Measurements from ENCODE around the gene RIMS1. TPM values are rescaled to one million over a fixed set of nuclear protein-coding genes. Genes with fewer than 3 reads are reported as not detected.

Gene RIMS1
- total RNA-seq, 3 donors from 2014 or later (not counting 1 experiment from before 2014, with no cell fraction given) = not detected

GRCh38 chr6:72130327-72130726 is 244.0 kb downstream of the RIMS1 start:
- H3K4me3 Mint-ChIP-seq = no peak overlapping the region
- H3K9me3 ChIP-seq (ENCODE audit: control insufficient read depth, insufficient read depth, low read length) = peaks cover 7% of the 10 kb centered on the region
- no peaks in the 10 kb centered on the region for H3K36me3 Mint-ChIP-seq
- WGBS (ENCODE audit: insufficient coverage) = 68% methylated on average over 2 of the region's 2 CpGs
- no peaks in the 10 kb centered on the region for H3K4me1 Mint-ChIP-seq
- intact Hi-C loops (cut with micrococcal nuclease) = no loop called here
- H3K27me3 ChIP-seq (ENCODE audit: control insufficient read depth, insufficient read depth, low read length) = no peaks in the 10 kb centered on the region
- H3K27me3 Mint-ChIP-seq (ENCODE audit: low read depth in 2 of 2) = no peaks in the 10 kb centered on the region
- H3K27ac ChIP-seq (ENCODE audit: low read length) = no peak overlapping the region
- H3K27ac Mint-ChIP-seq = no peak overlapping the region
- ATAC-seq = no peak
- no peak overlapping the region for H3K4me3 ChIP-seq (ENCODE audit: low read length)
- H3K9me3 Mint-ChIP-seq = no peaks in the 10 kb centered on the region
- no peak for DNase-seq
- TF ChIP-seq CTCF (IDR thresholded peaks at IDR 0.05) = no peak
- no peaks in the 10 kb centered on the region for H3K4me1 ChIP-seq (ENCODE audit: control insufficient read depth, insufficient read depth, low read length)
- H3K36me3 ChIP-seq (ENCODE audit: control insufficient read depth, insufficient read depth, low read length) = no peaks in the 10 kb centered on the region

GRCh38 chr6:72132427-72132826 is 246.1 kb downstream of the RIMS1 start:
- Mint-ChIP-seq H3K36me3 (no peaks in the 10 kb centered on the region), H3K27me3 (ENCODE audit: low read depth in 2 of 2) (no peaks in the 10 kb centered on the region), H3K9me3 (no peaks in the 10 kb centered on the region), H3K4me3 (no peak overlapping the region), H3K27ac (no peak overlapping the region), H3K4me1 (no peaks in the 10 kb centered on the region)
- ATAC-seq = no peak
- WGBS (ENCODE audit: insufficient coverage) = no CpG with 5 or more reads among the region's 1 CpG
- DNase-seq = no peak
- Histone ChIP-seq H3K27ac (ENCODE audit: low read length) (no peak overlapping the region), H3K4me1 (ENCODE audit: control insufficient read depth, insufficient read depth, low read length) (no peaks in the 10 kb centered on the region), H3K36me3 (ENCODE audit: control insufficient read depth, insufficient read depth, low read length) (no peaks in the 10 kb centered on the region), H3K27me3 (ENCODE audit: control insufficient read depth, insufficient read depth, low read length) (no peaks in the 10 kb centered on the region), H3K9me3 (ENCODE audit: control insufficient read depth, insufficient read depth, low read length) (no peaks in the 10 kb centered on the region), H3K4me3 (ENCODE audit: low read length) (no peak overlapping the region)
- TF ChIP-seq CTCF (IDR thresholded peaks at IDR 0.05) = no peak
- intact Hi-C loops (cut with micrococcal nuclease) = no loop called here

GRCh38 chr6:72132851-72133250 is 246.5 kb downstream of the RIMS1 start:
- no peak for TF ChIP-seq CTCF (IDR thresholded peaks at IDR 0.05)
- Histone ChIP-seq H3K27me3 (ENCODE audit: control insufficient read depth, insufficient read depth, low read length) (no peaks in the 10 kb centered on the region), H3K4me1 (ENCODE audit: control insufficient read depth, insufficient read depth, low read length) (no peaks in the 10 kb centered on the region), H3K36me3 (ENCODE audit: control insufficient read depth, insufficient read depth, low read length) (no peaks in the 10 kb centered on the region), H3K27ac (ENCODE audit: low read length) (no peak overlapping the region), H3K9me3 (ENCODE audit: control insufficient read depth, insufficient read depth, low read length) (no peaks in the 10 kb centered on the region), H3K4me3 (ENCODE audit: low read length) (no peak overlapping the region)
- Mint-ChIP-seq H3K9me3 (no peaks in the 10 kb centered on the region), H3K27ac (no peak overlapping the region), H3K36me3 (no peaks in the 10 kb centered on the region), H3K4me3 (no peak overlapping the region), H3K27me3 (ENCODE audit: low read depth in 2 of 2) (no peaks in the 10 kb centered on the region), H3K4me1 (no peaks in the 10 kb centered on the region)
- no peak for DNase-seq
- intact Hi-C loops (cut with micrococcal nuclease) = no loop called here
- ATAC-seq = no peak

- Mint-ChIP-seq H3K9me3 (no peaks in the 10 kb centered on the region), H3K27ac (no peak overlapping the region), H3K4me3 (no peak overlapping the region), H3K36me3 (no peaks in the 10 kb centered on the region), H3K27me3 (ENCODE audit: low read depth in 2 of 2) (no peaks in the 10 kb centered on the region), H3K4me1 (no peaks in the 10 kb centered on the region)
- Histone ChIP-seq H3K27me3 (ENCODE audit: control insufficient read depth, insufficient read depth, low read length) (no peaks in the 10 kb centered on the region), H3K4me1 (ENCODE audit: control insufficient read depth, insufficient read depth, low read length) (no peaks in the 10 kb centered on the region), H3K9me3 (ENCODE audit: control insufficient read depth, insufficient read depth, low read length) (no peaks in the 10 kb centered on the region), H3K4me3 (ENCODE audit: low read length) (no peak overlapping the region), H3K27ac (ENCODE audit: low read length) (no peak overlapping the region), H3K36me3 (ENCODE audit: control insufficient read depth, insufficient read depth, low read length) (no peaks in the 10 kb centered on the region)
- intact Hi-C loops (cut with micrococcal nuclease) = no loop called here
- ATAC-seq (no peak), DNase-seq (no peak)
- 100% methylated on average over 1 of the region's 1 CpG for WGBS (ENCODE audit: insufficient coverage)
- TF ChIP-seq CTCF (IDR thresholded peaks at IDR 0.05) = no peak
These were observed 247.0 kb downstream of the RIMS1 start for GRCh38 chr6:72133324-72133723.
